GM19043 (cell line): ENCODE data around the gene MEOX2.

ENCODE experiments used
- ATAC-seq: cut with Tn5 transposase; IDR thresholded peaks from one replicate; pipeline ENCODE4 v1.9.1; 2021; ENCODE audit warnings: low read depth; ENCODE audit not compliant: unreplicated experiment

Gene MEOX2

GRCh38 chr7:15567652-15568051 lies 118.8 kb downstream of the MEOX2 start:
- no peak for ATAC-seq

- no peak for ATAC-seq
Observed at GRCh38 chr7:15567036-15567435, 119.4 kb downstream of the MEOX2 start.

GRCh38 chr7:15566476-15566875 lies 120.0 kb downstream of the MEOX2 start:
- ATAC-seq: no peak

- ATAC-seq: no peak
Observed at GRCh38 chr7:15561835-15562234, 124.6 kb downstream of the MEOX2 start, which contains the start of gene AGMO. TSS of gene AGMO (minus strand) at chr7:15562015.
